HepG2 (cell line): ENCODE data around the gene PHACTR3. TPM values are rescaled to one million over a fixed set of nuclear protein-coding genes. Genes with fewer than 3 reads are reported as not detected.

ENCODE experiments used
- ATAC-seq: fragments of 200-7000 bp; cut with Tn5 transposase; 3 replicates; pipeline ENCODE4 v1.9.1; 2020; ENCODE audit warnings: mild to moderate bottlenecking, moderate library complexity
- BruUV-seq: library from RNA; stranded (reverse); fragments of 400-500 nt; replicated peaks from 2 replicates; lab custom pipeline; 2021; lab: Mats Ljungman, UMichigan
- CTCF ChIA-PET: fragments of 300-600 bp; formaldehyde crosslinking; extraction: SDS; loops from one replicate; lab custom pipeline; 2021; ENCODE audit warnings: low total read pairs, inconsistent platforms, low intra/inter-chr PET ratio; lab: Yijun Ruan, JAX
- POLR2A ChIA-PET: fragments of 350-600 bp; sonication (Branson Sonifier 250); formaldehyde crosslinking; loops from one replicate; lab custom pipeline; 2020; ENCODE audit warnings: antibody characterized with exemption, inconsistent platforms; lab: Yijun Ruan, JAX
- DNase-seq: peaks from one replicate; pipeline ENCODE4 v3.0.0-alpha.2; 2015; ENCODE audit warnings: low spot score
- FAIRE-seq: peaks from 3 replicates; lab custom pipeline; 2011; peaks lifted over from hg19 to GRCh38; lab: Jason Lieb, UNC
- H2AFZ ChIP-seq: one replicate; pipeline ENCODE4 v1.6.1; 2011; ENCODE audit warnings: low read length, inconsistent platforms
- H3K27ac ChIP-seq: fragments of 300-600 bp; 3 replicates; pipeline ENCODE4 v1.8.0; 2011; ENCODE audit warnings: mixed run types, mild to moderate bottlenecking, mixed read lengths, low read length, inconsistent platforms; ENCODE audit not compliant: insufficient read depth; ENCODE audit errors: extremely low read length
- H3K27me3 ChIP-seq, 2 experiments: fragments of 200-600 bp in 1 of 2; 2 replicates in 1 of 2; 3 replicates in 1 of 2; pipeline versions ENCODE4 v1.6.0 to v1.8.0; 2011; ENCODE audit warnings: low read length in 2 of 2, mild to moderate bottlenecking in 2 of 2, moderate library complexity in 2 of 2, inconsistent platforms in 1 of 2; ENCODE audit not compliant: insufficient read depth in 2 of 2, control insufficient read depth in 1 of 2
- H3K36me3 ChIP-seq, 2 experiments: fragments of 200-600 bp in 1 of 2; replicated peaks in 1 of 2; 2 replicates in 1 of 2; 3 replicates in 1 of 2; pipeline versions ENCODE4 v1.5.1 to v1.8.0; 2011; ENCODE audit warnings: low read length in 2 of 2, inconsistent platforms in 1 of 2; ENCODE audit not compliant: insufficient read depth in 2 of 2, control insufficient read depth in 1 of 2
- H3K4me1 ChIP-seq: 2 replicates; pipeline ENCODE4 v1.5.1; 2012; ENCODE audit warnings: low read length, inconsistent platforms; ENCODE audit not compliant: insufficient read depth
- H3K4me2 ChIP-seq: 2 replicates; pipeline ENCODE4 v1.6.0; 2011; ENCODE audit warnings: low read depth, low read length, inconsistent platforms
- H3K4me3 ChIP-seq, 3 experiments: fragments of 200-600 bp in 1 of 3; sonication (generic), shearing (Covaris generic) in 1 of 3; replicated peaks in 1 of 3; 2 replicates each; pipeline ENCODE4 v1.5.1; 2011 to 2016; ENCODE audit warnings: low read length in 3 of 3, inconsistent platforms in 2 of 3, low read depth in 2 of 3, mild to moderate bottlenecking in 2 of 3, control low read depth in 1 of 3, mixed read lengths in 1 of 3; ENCODE audit not compliant: insufficient read depth in 1 of 3
- H3K79me2 ChIP-seq: one replicate; pipeline ENCODE4 v1.6.1; 2011; ENCODE audit warnings: low read length, inconsistent platforms; ENCODE audit not compliant: insufficient read depth
- H3K9ac ChIP-seq: 2 replicates; pipeline ENCODE4 v1.6.0; 2011; ENCODE audit warnings: mild to moderate bottlenecking, low read depth, low read length, inconsistent platforms; ENCODE audit not compliant: insufficient read depth
- H3K9me3 ChIP-seq: 2 replicates; pipeline ENCODE4 v1.5.1; 2012; ENCODE audit warnings: mild to moderate bottlenecking, low read length
- H4K20me1 ChIP-seq: 2 replicates; pipeline ENCODE4 v1.6.0; 2011; ENCODE audit warnings: inconsistent platforms, mild to moderate bottlenecking, low read length, moderate library complexity; ENCODE audit not compliant: insufficient read depth
- ARID5B ChIP-seq: IDR thresholded peaks from 2 replicates; pipeline ENCODE4 v1.4.0; 2020; ENCODE audit warnings: mild to moderate bottlenecking, missing genetic modification reagents
- FOXK1 ChIP-seq: sonication (generic); formaldehyde crosslinking; IDR thresholded peaks from 2 replicates; pipeline ENCODE4 v1.4.0; 2020; ENCODE audit warnings: low read depth, missing genetic modification reagents, borderline replicate concordance
- HNF4G ChIP-seq, 2 experiments: sonication (generic) in 1 of 2; formaldehyde crosslinking in 1 of 2; IDR thresholded peaks; 2 replicates each; pipeline versions ENCODE4 v1.4.0 to v1.6.1; 2011 to 2020; ENCODE audit warnings: borderline replicate concordance in 2 of 2, low read depth in 2 of 2, mild to moderate bottlenecking in 2 of 2, low read length in 1 of 2, missing genetic modification reagents in 1 of 2, moderate library complexity in 1 of 2
- KDM5B ChIP-seq: sonication (generic); formaldehyde crosslinking; IDR thresholded peaks from 2 replicates; pipeline ENCODE4 v1.4.0; 2020; ENCODE audit warnings: missing genetic modification reagents, mild to moderate bottlenecking, borderline replicate concordance
- MLLT10 ChIP-seq: sonication (generic); formaldehyde crosslinking; IDR thresholded peaks from 2 replicates; pipeline ENCODE4 v1.4.0; 2020; ENCODE audit warnings: missing genetic modification reagents
- POLR2AphosphoS2 ChIP-seq: IDR thresholded peaks from 2 replicates; pipeline ENCODE4 v1.6.1; 2011; ENCODE audit warnings: low read depth, low read length, improper control_type of control experiment
- RAD21 ChIP-seq: fragments of 450-650 bp; formaldehyde crosslinking; IDR thresholded peaks from 2 replicates; pipeline ENCODE4 v1.5.0; 2020; ENCODE audit warnings: mild to moderate bottlenecking
- SKI ChIP-seq: fragments of 450-650 bp; IDR thresholded peaks from one replicate; pipeline ENCODE4 v1.6.1; 2018; ENCODE audit warnings: mild to moderate bottlenecking; ENCODE audit not compliant: partially characterized antibody
- SMC3 ChIP-seq: IDR thresholded peaks from 2 replicates; pipeline ENCODE4 v1.6.1; 2011; ENCODE audit warnings: low read length, improper control_type of control experiment
- STAG1 ChIP-seq: sonication (generic); formaldehyde crosslinking; IDR thresholded peaks from 2 replicates; pipeline ENCODE4 v1.4.0; 2020; ENCODE audit warnings: missing genetic modification reagents
- TARDBP ChIP-seq: sonication (generic); formaldehyde crosslinking; IDR thresholded peaks from 2 replicates; pipeline ENCODE4 v1.8.0; 2022; ENCODE audit warnings: mild to moderate bottlenecking, missing genetic modification reagents
- THAP11 ChIP-seq: IDR thresholded peaks from 2 replicates; pipeline ENCODE4 v1.6.1; 2016; ENCODE audit warnings: missing biosample characterization, missing genetic modification reagents
- THAP7 ChIP-seq: sonication (generic); formaldehyde crosslinking; IDR thresholded peaks from 2 replicates; pipeline ENCODE4 v1.8.1; 2023; ENCODE audit warnings: mild to moderate bottlenecking, missing genetic modification reagents
- ZNF232 ChIP-seq: sonication (generic); formaldehyde crosslinking; IDR thresholded peaks from 2 replicates; pipeline ENCODE4 v1.4.0; 2020; ENCODE audit warnings: missing genetic modification reagents, borderline replicate concordance
- ZNF33B ChIP-seq: sonication (generic); formaldehyde crosslinking; IDR thresholded peaks from 2 replicates; pipeline ENCODE4 v1.5.1; 2020; ENCODE audit warnings: mild to moderate bottlenecking, missing genetic modification reagents
- ZNF770 ChIP-seq: sonication (generic); formaldehyde crosslinking; IDR thresholded peaks from 2 replicates; pipeline ENCODE4 v1.5.0; 2020; ENCODE audit warnings: mild to moderate bottlenecking, missing genetic modification reagents
- ZNF773 ChIP-seq: sonication (generic); formaldehyde crosslinking; IDR thresholded peaks from 2 replicates; pipeline ENCODE4 v1.4.0; 2020; ENCODE audit warnings: missing genetic modification reagents, borderline replicate concordance
- WGBS: methylation state at CpG from one replicate; pipeline ENCODE4 v1.1.6; 2017; ENCODE audit warnings: low lambda C conversion rate; 5-methylcytosine and 5-hydroxymethylcytosine counted together
- in situ Hi-C: cut with HindIII; loops from 2 replicates; pipeline ENCODE4 v1.10.0; 2017; ENCODE audit warnings: low pct_unique_long_range_greater_than_20kb; ENCODE audit not compliant: extremely low pct_ligation_motif_present
- intact Hi-C: fragments of 100-400 bp; cut with micrococcal nuclease; formaldehyde crosslinking; loops from one replicate; pipeline ENCODE4 v1.10.0; 2022; ENCODE audit not compliant: unreplicated experiment
- polyA plus RNA-seq, 8 experiments: library from polyadenylated mRNA; depleted of rRNA in 3 of 8; stranded (reverse) in 7 of 8; unstranded in 1 of 8; fragments of >200 nt; fragmentation: Illumina TruSeq in 4 of 8; extraction: Trizol in 4 of 8; gene quantifications; 2 replicates each; pipeline versions ENCODE4 v1.2.1 to v1.2.3, GENCODE V29; 2011 to 2016; ENCODE audit warnings: low read depth in 4 of 8, missing spikeins in 1 of 8, mixed read lengths in 1 of 8; ENCODE audit not compliant: insufficient read depth in 1 of 8
- total RNA-seq, 5 experiments: library from RNA; depleted of rRNA; stranded (reverse); fragments of >200 nt; fragmentation: Illumina TruSeq; extraction: Trizol; gene quantifications; 2 replicates each; pipeline ENCODE4 v1.2.3, GENCODE V29; 2016; ENCODE audit warnings: low read depth in 1 of 5

Gene PHACTR3
- total and polyA plus RNA-seq, 2 of the 13 experiments (the other 11 are each of a cell fraction or from before 2014, with no cell fraction given), result not detected

GRCh38 chr20:59598625-59599310, 5.6 kb upstream of the PHACTR3 start:
- no peaks in the 10 kb centered on the region for H3K79me2 ChIP-seq
- H3K27ac ChIP-seq, result no peak overlapping the region
- H2AFZ ChIP-seq, result no peak overlapping the region
- no TSS peak for BruUV-seq
- intact Hi-C loops, result loop anchor here (2.0 to 10.0 kb wide), 2 partner anchors 46 to 256 kb away; no protein-coding TSS in a partner anchor
- peak; percentile 89 for ATAC-seq
- POLR2A ChIA-PET, result no interaction called here
- no peaks in the 10 kb centered on the region for H3K36me3 ChIP-seq
- peaks cover 3 to 22% of the 10 kb centered on the region in 2 experiments; a peak in 4 of 5 replicates for H3K27me3 ChIP-seq
- 9% methylated on average over 12 of the region's 13 CpGs for WGBS
- FAIRE-seq, result peak; percentile 96
- peaks cover 2% of the 10 kb centered on the region; the same call in 1 of the 2 replicates for H4K20me1 ChIP-seq
- CTCF ChIA-PET, result interaction anchor here (0.7 to 2.1 kb wide), 2 partner anchors 47 to 152 kb away, joined by 3 to 19 read pairs; no protein-coding TSS in a partner anchor
- H3K4me1 ChIP-seq, result peaks cover 5% of the 10 kb centered on the region
- H3K4me3 ChIP-seq, result no peak overlapping the region
- H3K9me3 ChIP-seq, result no peaks in the 10 kb centered on the region
- in situ Hi-C loops, result loop anchor here (5.0 kb wide), 1 partner anchor 154 kb away; no protein-coding TSS in a partner anchor
- H3K9ac ChIP-seq, result no peak overlapping the region
- no peak overlapping the region for H3K4me2 ChIP-seq
- peak; percentile 55 for DNase-seq
- TF ChIP-seq POLR2AphosphoS2 (no peak), RAD21 (peak; percentile 78), THAP7 (0 out of 2 replicates have a peak, but pooled peaks have one; percentile 46), MLLT10 (CRISPR knock-in tag) (no peak), ZNF770 (no peak), SKI (peak; percentile 79), KDM5B (CRISPR knock-in tag) (peak; percentile 44; the same call in 1 of the 2 replicates), THAP11 (CRISPR knock-in tag) (no peak), SMC3 (peak; percentile 75), ZNF232 (0 out of 2 replicates have a peak, but pooled peaks have one; percentile 22), TARDBP (CRISPR knock-in tag) (peak; percentile 54; the same call in 1 of the 2 replicates), ZNF33B (CRISPR knock-in tag) (no peak), STAG1 (CRISPR knock-in tag) (peak; percentile 86), ZNF773 (CRISPR knock-in tag) (peak; percentile 45; the same call in 1 of the 2 replicates), FOXK1 (CRISPR knock-in tag) (peak; percentile 40; the same call in 1 of the 2 replicates), HNF4G (IDR thresholded peaks at IDR 0.05; ENCODE audit: borderline replicate concordance, low read depth, low read length) (peak; percentile 55), HNF4G (CRISPR knock-in tag; IDR thresholded peaks at IDR 0.05; ENCODE audit: borderline replicate concordance, low read depth) (no peak; the same call in 1 of the 2 replicates), ARID5B (peak; percentile 36; the same call in 1 of the 2 replicates)
